ENCODE data around the gene HYLS1. TPM values are rescaled to one million over a fixed set of nuclear protein-coding genes. Genes with fewer than 3 reads are reported as not detected.

Gene HYLS1
- total and polyA plus RNA-seq, 9 of the 15 experiments (the other 6 are each of a cell fraction or from before 2014, with no cell fraction given), result 2.7 to 8.2 (median 4.8) TPM

DNA sequence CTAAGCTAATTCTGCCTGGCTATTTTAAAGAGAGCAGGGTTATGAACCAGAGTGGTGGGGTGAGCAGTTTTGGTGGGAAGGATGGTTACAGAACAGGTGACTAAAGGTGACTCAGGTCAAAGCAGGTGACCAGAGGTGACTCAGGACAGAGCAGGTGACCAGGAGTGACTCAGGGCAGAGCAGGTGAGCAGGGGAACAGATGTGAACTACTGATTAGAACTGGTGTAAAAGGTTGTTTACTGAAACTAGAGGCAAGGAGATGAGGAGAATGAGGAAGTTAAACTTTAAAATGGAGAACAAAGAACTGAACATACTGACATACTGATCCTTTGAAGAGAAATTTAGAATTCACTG, 15.4 kb upstream of the HYLS1 start:
- CTCF ChIA-PET (ENCODE audit: low intra/inter-chr PET ratio), result interaction anchor here (1.3 kb wide), 1 partner anchor 911 kb away, joined by 3 read pairs; no protein-coding TSS in a partner anchor
- FAIRE-seq, result no peak
- Histone ChIP-seq H3K79me2 (ENCODE audit: control insufficient read depth, insufficient read depth, low read length) (no peaks in the 10 kb centered on the region), H3K27me3 (ENCODE audit: control insufficient read depth in 2 of 2, insufficient read depth in 2 of 2, low read length in 2 of 2) (no peaks in the 10 kb centered on the region), H3K9me1 (ENCODE audit: control insufficient read depth, insufficient read depth, low read length) (no peaks in the 10 kb centered on the region), H2AFZ (ENCODE audit: low read depth, low read length) (no peak overlapping the region), H3K9ac (ENCODE audit: insufficient read depth in 1 of 2, low read depth in 2 of 2, low read length in 2 of 2) (no peak overlapping the region), H3K4me3 (no peak overlapping the region), H3K27ac (ENCODE audit: extremely low read depth, low read depth, low read length) (no peak overlapping the region), H4K20me1 (replicated peaks; ENCODE audit: control insufficient read depth, insufficient read depth, low read length) (no peaks in the 10 kb centered on the region), H3K4me2 (ENCODE audit: insufficient read depth, low read length) (no peak overlapping the region), H3K36me3 (ENCODE audit: control insufficient read depth, insufficient read depth, low read length) (no peaks in the 10 kb centered on the region), H3K9me3 (replicated peaks; ENCODE audit: control insufficient read depth, insufficient read depth, low read depth, low read length) (no peaks in the 10 kb centered on the region; the same call in 1 of the 2 replicates), H3K4me1 (replicated peaks in 1 of 2; ENCODE audit: control insufficient read depth in 2 of 2, insufficient read depth in 2 of 2, low read length in 2 of 2) (peaks cover 0 to 3% of the 10 kb centered on the region in 2 experiments; a peak in 2 of 5 replicates)
- POLR2A ChIA-PET, result no interaction called here
- TF ChIP-seq MEIS2 (IDR thresholded peaks at IDR 0.05; ENCODE audit: partially characterized antibody) (no peak), ZEB2 (IDR thresholded peaks at IDR 0.05) (0 out of 2 replicates have a peak, but pooled peaks have one; percentile 52)
- in situ Hi-C loops (cut with MboI), result loop anchor here (10.0 kb wide), 2 partner anchors 317 to 447 kb away; no protein-coding TSS in a partner anchor
- ATAC-seq, result no peak
- BruUV-seq (replicated peaks), result no TSS peak
- intact Hi-C loops (cut with micrococcal nuclease), result loop anchor here (5.0 kb wide), 4 partner anchors 100 to 910 kb away; partner anchors contain the start of gene CHEK1
- no peak for DNase-seq (ENCODE audit: extremely low read depth in 1 of 4, low spot score in 3 of 4)

- no TSS peak for BruUV-seq (replicated peaks)
- Histone ChIP-seq H3K4me2 (ENCODE audit: insufficient read depth, low read length) (peak overlapping the region; percentile 59), H2AFZ (ENCODE audit: low read depth, low read length) (peak overlapping the region; percentile 80), H3K4me3 (no peak overlapping the region), H3K9me1 (ENCODE audit: control insufficient read depth, insufficient read depth, low read length) (no peaks in the 10 kb centered on the region), H3K9me3 (replicated peaks; ENCODE audit: control insufficient read depth, insufficient read depth, low read depth, low read length) (no peaks in the 10 kb centered on the region; the same call in 1 of the 2 replicates), H3K79me2 (ENCODE audit: control insufficient read depth, insufficient read depth, low read length) (no peaks in the 10 kb centered on the region), H3K27ac (ENCODE audit: extremely low read depth, low read depth, low read length) (no peak overlapping the region; the same call in 2 of the 3 replicates), H3K9ac (ENCODE audit: insufficient read depth in 1 of 2, low read depth in 2 of 2, low read length in 2 of 2) (no peak overlapping the region), H3K4me1 (replicated peaks in 1 of 2; ENCODE audit: control insufficient read depth in 2 of 2, insufficient read depth in 2 of 2, low read length in 2 of 2) (peaks cover 0 to 3% of the 10 kb centered on the region in 2 experiments; a peak in 2 of 5 replicates), H3K36me3 (ENCODE audit: control insufficient read depth, insufficient read depth, low read length) (no peaks in the 10 kb centered on the region), H3K27me3 (ENCODE audit: control insufficient read depth in 2 of 2, insufficient read depth in 2 of 2, low read length in 2 of 2) (peaks cover 0 to 3% of the 10 kb centered on the region in 2 experiments; a peak in 2 of 5 replicates), H4K20me1 (replicated peaks; ENCODE audit: control insufficient read depth, insufficient read depth, low read length) (no peaks in the 10 kb centered on the region)
- intact Hi-C loops (cut with micrococcal nuclease) (loop anchor here (1.0 to 5.0 kb wide), 6 partner anchors 102 to 912 kb away; partner anchors contain the start of gene CHEK1), in situ Hi-C loops (cut with MboI) (loop anchor here (10.0 kb wide), 2 partner anchors 319 to 449 kb away; no protein-coding TSS in a partner anchor)
- ChIA-PET POLR2A (interaction anchor here (0.6 kb wide), 1 partner anchor 19 kb away, joined by 3 read pairs; no protein-coding TSS in a partner anchor), CTCF (ENCODE audit: low intra/inter-chr PET ratio) (interaction anchor here (0.7 kb wide), 1 partner anchor 783 kb away, joined by 3 read pairs; no protein-coding TSS in a partner anchor)
- DNase-seq (ENCODE audit: extremely low read depth in 1 of 4, low spot score in 3 of 4) (peak in 1 of 4 experiments; percentile 27), FAIRE-seq (peak; percentile 65), ATAC-seq (peak; percentile 80)
- 52% methylated on average over 18 of the region's 20 CpGs for WGBS (ENCODE audit: insufficient coverage, low coverage, missing lambda C conversion rate)
- TF ChIP-seq MNT (conservative IDR thresholded peaks at IDR 0.05) (0 out of 4 replicates have a peak, but pooled peaks of 1 of the 2 experiments have one; percentile 22), TEAD4 (IDR thresholded peaks at IDR 0.05; ENCODE audit: low read length) (no peak), TEAD4 (CRISPR knock-in tag; IDR thresholded peaks at IDR 0.05; ENCODE audit: borderline replicate concordance) (no peak)
These were observed 13.4 kb upstream of the HYLS1 start for GRCh38 chr11:125873881-125874555.

All from K562 (cell line).